SIG-M5 treated with dmso at 0.1 percent for 504 hours (cell line): ENCODE results near the gene EPB41L1.

ENCODE experiments used
- DNase-seq: peaks from one replicate; lab custom pipeline; 2025; ENCODE audit not compliant: unreplicated experiment; lab: John Stamatoyannopoulos, UW

Gene EPB41L1

GRCh38 chr20:36275441-36276189, 121.1 kb downstream of the EPB41L1 start:
- DNase-seq: no peak

GRCh38 chr20:36277546-36277945, 123.0 kb downstream of the EPB41L1 start:
- DNase-seq: no peak

DNA sequence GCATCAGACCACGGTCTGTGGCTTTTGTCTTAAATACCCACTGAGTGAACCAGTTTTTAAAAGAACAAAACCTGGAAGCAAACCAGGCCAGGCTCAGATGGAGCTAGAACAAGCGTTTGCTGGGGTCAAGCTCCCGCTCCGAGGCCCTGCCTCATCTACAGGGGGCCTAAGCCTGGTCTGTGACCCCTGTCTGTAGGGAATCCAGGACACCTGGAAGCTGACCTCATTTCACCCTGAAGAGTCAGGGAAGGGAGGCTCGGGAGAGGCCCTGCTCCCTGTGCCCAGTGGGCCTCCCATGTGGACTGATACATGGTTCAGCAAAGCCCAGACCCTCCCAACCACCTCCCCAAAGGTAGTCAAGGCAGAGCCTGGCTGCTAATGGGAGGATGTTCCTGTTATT, 124.8 kb downstream of the EPB41L1 start:
- no peak for DNase-seq

GRCh38 chr20:36279776-36280175, 125.2 kb downstream of the EPB41L1 start:
- DNase-seq: no peak

GRCh38 chr20:36281785-36282380, 127.3 kb downstream of the EPB41L1 start:
- DNase-seq: no peak
